ENCODE measurements around the gene SMARCE1.

The SMARCE1 gene

DNA sequence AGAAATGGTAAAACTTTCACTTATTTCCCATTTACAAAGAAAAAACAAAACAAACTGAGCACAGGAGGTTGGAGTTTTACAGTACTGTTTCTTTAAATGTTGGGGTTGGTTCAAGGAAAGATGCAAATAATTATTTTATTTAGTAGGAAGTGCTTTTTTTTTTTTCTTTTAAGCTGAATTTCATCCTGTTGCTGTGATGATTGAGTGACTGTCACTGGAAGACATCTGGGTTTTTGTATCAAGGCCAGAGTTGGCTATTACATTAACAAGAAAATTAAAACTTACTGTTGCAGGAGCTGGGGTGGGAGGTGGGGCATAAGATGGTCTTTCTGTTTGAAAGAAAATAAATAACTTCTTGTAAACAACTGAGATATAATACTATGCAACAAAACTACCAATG lies 2.3 kb downstream of the SMARCE1 start:
- DNase-seq, result no peak

DNA sequence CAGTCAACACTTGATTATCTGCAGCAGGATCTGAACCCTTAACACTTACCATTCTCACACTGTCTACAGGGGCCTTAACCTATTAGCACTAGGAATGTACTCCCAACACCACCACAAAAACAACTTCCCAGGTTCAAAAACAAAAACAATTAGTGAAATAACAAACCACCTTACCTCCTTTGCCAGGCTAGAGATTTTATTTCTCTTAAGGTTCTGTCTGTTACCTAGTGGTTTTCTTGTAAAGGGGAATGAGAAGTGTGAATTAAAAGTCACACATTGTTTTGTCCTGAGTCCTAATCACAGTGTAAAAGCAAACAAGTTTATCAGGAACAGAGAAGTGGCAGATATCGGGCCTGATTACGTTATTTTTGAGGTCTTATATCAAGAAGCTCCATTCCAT lies 9.7 kb downstream of the SMARCE1 start:
- DNase-seq, result no peak

DNA sequence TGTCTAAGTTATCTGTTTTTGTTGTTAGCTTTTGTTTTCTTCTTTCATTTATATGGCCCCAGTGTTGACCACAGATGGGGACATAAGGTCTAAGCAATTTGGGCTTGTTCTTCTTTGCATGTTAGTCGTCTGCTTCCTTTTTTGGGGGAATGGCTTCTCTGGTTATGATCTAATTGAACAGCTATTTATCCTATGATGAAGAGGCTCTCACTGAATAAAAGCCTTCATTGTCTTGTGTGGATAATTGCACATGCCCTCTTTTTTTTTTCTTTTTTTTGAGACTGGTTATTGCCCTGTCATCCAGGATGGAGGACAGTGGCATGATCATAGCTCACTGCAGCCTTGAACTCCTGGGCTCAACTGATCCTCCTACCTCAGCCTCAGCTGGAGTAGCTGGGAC lies 13.7 kb downstream of the SMARCE1 start:
- no peak for DNase-seq

DNA sequence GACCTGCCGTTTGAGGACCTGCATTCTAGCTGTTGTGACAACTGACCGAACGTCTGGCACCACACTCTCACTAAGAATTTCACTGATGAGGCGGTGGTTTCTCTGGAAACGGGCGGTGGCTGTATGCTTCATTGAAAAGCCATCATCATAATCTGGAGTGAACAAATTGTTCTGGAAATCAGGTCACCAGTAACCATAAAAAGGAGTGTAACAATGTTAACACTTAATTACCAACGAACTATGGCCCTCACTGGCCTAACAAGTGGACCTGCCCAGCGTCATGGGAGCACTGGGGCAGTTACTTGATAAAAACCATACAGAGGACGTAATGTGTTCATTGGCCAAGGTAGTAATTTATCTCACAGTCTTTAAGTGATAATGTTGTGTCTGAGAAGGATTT lies 15.4 kb downstream of the SMARCE1 start:
- DNase-seq, result no peak

DNA sequence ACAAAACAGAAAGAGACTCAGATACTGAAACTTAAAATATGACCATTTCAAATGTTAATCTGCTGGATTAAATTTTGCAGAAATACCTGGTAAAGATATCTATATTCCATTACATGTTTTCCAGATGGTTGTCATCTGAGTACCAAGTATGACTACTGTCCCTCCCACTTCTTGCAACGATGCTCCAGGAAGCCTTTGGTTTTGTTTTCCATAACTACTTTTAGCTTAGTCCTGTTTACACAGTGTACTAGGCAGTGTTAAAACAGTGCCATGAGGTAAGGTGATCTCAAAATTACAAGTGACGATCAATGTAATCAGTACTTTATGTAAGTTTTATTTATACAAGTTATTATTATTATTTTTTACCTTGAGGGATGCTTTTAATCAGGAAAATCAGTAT lies 17.8 kb downstream of the SMARCE1 start:
- no peak for DNase-seq

DNA sequence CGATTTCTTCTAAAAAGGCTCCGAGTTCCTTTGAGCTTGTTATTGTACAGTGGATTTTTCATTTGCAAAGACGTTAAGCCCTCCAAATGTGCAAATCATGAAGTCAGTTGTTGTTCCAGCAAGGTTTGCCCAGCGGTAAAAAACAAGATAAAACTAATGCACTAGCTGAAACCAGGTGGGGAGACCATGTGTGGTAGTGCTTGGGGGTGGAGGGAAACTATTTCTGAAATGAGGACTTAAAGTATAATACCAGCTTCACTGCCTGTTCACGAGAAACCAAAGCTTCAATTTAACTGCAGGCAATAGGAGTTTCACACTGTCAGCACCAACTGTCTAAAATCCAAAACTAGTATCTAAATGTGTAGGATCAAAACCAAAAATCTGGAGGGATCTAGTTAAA lies 22.3 kb downstream of the SMARCE1 start:
- no peak for DNase-seq

DNA sequence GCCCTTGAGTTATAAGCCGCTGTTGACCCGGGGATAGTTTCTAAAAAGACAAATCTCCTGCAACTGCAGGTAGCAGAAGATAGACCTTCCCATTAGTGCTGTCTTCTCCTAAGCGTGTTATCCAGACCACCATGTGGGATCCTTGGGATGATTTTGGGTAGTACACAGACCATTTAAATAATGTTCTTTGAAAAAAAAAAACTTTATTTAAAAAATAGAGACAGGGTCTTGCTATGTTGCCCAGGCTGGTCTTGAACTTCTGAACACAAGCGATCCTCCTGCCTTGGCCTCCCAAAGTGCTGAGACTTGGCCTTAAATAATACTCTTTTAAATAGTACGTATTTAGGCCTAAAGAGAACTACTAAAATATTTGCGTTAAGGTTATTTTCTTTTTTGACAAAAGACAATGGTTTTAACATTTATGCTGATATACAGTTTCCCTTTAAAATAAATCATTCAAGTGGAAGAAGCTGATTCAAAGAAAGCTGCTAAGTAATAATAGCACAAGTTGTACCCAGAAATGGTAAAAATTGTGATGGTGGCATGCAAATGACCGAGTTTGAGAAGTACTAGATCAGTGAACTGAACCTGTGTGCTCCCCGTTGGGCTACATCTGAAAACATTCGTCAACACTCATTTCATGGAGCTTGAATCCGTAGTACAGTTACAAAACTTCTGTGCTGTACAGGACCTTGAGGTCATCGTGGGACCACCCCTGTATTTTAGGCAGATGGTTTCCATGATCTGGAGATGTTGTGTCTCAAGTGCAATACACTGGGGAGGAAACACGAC lies 24.0 kb downstream of the SMARCE1 start:
- no peak for DNase-seq

DNA sequence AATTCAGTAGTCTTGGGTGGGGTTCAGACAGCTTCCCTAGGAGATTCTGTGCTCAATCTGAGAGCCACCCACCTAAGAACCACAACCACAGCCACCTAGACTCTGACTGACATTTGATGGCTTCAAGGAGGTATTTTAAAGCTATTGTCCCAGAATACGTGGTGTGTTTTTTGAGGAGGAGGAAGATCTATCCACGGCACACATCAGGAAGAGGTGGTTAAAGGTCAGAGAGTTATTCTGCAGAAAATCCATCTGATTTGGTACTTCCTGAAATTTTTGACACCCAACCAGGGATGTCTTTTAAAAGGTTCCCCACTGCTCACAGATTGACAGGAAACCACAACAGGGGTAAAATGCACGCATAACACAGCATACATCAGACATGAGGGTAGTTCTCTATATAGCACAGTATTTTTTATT lies 25.1 kb downstream of the SMARCE1 start:
- DNase-seq, result no peak

DNA sequence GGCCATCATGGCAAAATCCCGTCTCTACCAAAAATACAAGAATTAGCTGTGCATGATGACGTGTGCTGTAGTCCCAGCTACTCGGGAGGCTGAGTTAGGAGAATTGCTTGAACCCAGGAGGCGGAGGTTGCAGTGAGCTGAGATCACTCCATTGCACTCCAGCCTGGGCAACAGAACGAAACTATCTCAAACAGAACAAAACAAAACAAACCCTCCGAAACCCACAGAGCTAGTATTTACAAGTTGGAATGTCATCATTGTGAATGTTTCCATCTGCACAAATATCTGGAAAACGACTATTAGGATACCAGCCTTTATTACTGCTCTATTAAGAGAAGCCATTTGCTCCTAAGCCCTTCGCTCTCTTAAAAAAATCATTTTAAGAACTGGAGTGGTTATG lies 26.0 kb downstream of the SMARCE1 start:
- DNase-seq, result no peak

DNA sequence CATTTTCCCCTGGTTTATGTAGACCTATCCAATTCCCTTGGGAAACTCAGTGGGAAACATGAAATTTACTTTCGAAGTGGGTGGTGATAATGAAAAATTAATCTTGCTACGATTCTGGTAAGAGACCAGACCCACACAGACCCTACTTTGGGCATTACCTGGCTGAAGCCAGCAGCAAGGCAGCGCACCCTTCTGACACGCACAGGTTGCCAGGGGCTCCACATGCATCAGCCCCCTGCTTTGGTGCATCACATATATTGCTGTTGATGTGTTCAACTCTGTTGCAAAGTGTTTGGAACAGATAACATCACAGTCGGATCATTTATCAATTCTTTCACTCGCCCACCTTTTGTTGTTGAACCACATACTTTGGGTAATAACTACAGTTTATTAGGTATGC lies 26.6 kb downstream of the SMARCE1 start:
- DNase-seq, result no peak

DNA sequence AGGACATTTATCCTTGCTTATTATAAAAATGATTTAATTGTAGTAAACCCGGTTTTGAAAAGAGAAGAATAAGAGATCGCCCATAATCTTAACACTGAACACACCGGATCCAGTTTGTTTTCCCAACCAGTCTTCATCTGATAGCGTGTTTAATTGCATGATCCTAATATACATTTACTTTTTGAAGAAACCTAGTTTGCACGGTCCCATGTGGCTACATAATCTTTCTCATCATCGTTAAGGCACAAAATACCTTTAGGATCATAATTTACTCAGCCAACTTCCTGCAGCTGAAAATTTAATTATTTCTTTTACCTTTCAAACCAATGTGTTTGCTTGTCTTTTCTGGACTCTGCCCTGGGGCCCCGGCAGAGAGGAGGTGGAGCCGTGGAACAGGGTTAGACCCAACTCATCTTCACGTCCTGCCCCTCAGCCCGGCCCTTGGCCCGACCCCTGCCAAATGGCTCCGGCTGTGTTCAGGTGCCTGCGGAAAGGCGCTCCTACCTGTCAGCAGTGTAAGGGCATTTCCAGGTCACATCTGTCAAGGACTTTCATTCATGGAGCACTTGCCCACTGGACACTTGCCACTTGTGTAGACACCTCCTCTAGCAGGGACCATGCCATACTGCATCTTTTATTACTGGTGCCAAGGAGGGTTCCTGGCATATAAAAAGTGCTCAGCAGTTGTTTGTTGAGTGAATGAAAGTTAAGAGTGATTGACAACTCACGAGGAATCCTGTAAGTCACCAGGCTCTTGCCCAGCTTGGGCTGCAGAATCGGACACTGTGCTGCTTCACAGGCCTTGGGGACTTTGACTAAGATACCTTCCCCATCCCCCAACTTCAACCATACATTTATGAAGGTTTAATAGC lies 28.6 kb downstream of the SMARCE1 start:
- DNase-seq, result no peak

DNA sequence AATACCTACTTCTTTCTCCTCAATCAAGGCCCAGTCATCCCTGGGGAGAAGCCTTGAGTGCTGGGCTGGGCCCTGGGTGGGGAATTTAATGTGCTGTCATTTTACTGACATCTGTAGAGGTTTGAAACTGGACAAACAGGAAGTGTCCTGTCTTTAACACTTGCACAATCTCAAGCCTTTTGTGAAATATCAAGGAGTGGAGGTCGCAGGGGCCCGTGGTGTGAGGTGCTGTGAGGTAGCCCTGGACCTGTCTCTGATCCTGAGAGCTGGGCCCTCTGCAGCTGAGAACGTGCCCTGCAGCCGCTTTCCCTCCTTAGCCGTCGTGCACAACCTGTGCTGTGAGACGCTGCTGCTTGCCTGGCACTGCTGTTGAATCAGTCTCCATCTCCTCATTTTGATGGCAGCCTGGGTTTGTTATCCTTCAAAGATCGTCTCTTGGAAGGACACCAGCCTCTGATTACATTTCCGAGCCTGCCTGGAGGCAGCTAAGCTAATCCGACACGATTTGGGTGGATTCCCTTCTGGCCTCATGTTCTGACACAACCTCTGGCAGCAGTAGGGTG lies 29.9 kb downstream of the SMARCE1 start:
- DNase-seq, result no peak

DNA sequence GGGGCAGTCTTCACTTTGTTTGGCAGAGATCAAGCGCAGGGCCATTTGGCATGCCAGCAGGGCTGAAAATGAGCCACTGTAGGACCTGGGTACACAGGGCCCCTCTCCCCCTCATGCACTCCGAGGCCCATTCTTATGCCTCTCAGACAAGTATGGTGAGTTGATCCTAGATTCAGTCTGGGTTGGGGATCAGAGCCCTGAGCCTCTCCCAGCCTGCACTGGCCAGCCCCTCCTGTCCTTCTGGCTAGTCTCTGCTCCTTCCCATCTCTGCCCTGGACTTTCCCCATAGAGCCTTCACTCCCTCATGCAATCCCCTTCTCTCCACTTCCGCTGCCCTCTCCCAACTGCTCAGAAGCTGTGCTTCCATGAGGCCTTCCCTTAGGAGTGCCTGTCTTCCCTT lies 31.0 kb downstream of the SMARCE1 start:
- DNase-seq, result no peak

DNA sequence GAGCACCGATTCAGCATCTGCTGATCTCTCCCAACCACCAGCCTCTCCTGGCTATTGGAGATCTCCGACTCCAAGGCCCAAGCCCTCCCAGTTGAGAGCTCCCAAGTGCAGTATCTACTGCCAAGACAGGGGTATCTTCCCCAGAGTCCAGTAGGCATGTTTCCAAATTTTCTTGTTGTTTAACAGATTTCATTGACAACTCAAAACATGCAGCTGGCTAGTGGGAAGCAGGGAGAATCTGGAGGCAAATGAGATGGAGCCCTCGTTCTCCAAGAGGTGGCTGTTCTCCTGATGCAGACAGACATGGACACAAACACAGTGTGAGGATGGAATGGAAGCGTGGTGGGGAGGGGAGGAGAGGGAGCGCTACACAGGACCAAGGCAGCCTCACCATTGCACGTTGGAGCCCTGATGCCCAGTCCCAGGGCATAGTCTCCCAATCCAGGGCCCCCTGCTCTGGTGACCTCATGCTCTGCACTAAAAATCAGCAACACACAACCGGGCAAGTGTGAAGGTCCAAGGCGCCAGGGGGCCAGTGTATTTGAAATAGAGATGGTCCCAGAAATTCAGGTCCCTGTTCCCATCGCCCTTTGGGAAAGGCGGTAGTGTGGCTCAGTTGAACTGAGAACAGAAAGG lies 31.7 kb downstream of the SMARCE1 start:
- DNase-seq, result no peak

DNA sequence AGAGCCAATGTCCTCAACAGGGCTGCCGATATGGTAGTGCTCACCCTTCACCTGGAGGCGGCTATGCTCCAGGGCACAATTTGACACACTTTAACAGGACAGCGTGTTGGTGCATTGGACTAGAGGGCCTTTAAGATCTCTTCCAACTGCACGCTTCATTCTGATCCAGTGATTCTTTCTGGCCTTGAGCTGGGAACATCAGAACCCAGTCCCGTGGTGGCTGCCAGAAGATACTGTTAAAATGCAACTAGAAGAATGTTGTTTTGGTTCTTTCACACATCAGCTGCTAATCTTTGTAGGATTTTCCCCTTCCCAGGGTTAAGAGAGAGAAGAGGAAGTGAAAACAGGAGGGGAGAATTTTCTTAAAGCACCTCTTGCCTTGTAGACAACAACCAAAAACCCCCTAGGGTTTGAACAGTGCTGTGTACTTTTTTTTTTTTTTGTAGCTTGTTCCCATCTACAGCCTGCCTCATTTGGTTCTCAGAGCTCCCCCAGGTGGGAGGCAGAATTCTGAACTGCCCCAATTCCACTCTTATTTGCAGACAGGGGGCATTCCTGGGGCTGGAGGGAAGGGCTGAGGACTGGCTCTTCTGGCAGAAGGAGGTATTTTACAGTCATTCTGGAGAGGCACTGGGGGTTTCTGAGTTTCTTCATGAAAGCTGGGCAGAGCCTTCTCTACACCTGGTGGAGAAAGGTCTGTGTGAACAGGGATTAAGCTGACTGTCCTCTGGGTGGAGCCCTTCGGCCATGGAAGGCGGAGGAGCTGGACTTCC lies 32.4 kb downstream of the SMARCE1 start:
- DNase-seq, result no peak

DNA sequence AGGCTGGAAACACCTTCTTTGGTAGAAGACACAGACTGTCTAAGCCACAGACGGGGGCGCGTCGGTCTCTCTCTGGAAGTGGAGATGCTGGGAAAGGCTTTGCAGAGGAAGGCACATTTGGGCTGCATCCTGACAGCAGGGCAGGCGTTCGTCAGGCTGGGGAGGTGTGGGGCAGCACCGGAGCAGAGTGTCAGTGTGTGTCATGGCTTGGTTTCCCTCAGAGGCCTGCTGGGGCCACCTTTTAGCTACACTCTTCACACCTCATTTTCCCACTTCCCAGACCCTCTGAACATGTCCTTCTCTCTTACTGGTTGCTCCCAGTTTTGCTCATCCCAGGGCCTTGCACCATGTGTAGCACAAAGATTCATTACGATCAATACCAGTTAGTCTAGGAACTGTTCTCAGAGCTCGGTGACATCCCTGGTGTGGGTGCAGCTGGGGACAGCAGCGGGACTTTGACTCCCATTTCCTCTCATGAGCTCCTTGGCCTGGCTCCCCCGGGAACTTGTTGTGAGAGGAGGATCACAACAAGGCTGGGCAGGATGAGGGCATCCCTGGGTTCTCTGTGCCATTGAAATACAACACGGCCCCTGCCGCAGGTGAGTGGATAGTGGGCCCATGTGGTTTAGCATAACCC lies 33.1 kb downstream of the SMARCE1 start:
- no peak for DNase-seq

DNA sequence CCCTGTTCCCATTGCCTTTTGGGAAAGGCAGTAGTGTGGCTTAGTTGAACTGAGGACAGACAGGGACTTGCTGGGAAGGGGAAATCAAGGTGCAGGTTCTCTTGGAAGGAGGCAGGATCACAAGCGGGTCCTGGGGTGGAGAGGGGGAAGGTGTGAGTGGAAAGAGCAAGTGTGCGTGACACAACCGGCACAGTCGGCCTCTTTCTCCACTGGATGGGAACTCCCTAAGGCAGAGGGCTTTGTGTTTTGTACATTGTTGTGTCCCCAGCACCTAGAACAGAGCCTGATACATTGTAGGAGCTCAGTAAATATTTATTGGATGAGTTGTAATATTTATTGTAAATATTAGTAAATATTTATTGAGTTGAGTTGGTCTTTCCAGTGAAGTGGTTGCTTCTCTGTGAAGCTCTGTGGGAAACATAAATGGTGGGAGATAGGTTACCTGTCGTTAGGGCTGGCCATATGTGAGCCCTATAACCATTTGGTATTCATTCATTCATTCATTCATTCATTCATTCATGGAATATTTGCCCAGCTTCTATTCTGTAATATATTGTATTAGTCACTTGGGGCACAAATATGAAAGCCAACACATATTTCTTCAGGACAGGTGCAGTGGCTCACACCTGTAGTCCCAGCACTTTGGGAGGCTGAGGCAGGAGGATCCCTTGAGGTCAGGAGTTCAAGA lies 34.0 kb downstream of the SMARCE1 start:
- DNase-seq, result no peak

DNA sequence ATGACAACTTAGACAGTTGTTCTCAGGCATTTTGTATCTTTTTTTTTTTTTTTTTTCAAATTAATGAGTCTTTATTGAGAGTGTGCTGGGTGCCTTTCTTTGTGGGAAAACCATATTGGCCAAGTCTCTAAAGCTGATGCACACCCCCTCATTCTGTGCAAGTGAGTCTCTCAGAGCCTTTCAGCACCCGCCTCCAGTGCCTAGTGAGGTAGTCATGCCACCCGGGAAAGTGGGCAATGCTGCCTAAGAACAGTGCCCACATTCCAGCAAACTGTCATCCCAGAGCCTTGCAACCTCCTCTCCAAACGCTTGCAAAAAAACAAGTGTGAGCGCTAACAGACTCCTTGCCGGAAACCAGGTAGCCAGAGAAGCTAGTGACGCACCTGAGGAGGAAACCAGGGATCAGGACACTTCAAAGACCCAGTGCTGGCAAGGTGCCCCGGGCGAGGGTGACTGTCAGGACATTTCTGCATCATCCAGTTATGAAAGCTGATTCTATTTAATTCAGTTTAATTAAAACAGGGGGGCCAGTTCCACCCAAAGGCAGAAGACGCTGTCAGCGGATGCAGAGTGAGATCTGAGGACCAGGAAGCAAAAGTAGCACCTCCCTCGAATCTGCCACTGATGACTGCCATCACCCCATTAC lies 34.9 kb downstream of the SMARCE1 start:
- no peak for DNase-seq

DNA sequence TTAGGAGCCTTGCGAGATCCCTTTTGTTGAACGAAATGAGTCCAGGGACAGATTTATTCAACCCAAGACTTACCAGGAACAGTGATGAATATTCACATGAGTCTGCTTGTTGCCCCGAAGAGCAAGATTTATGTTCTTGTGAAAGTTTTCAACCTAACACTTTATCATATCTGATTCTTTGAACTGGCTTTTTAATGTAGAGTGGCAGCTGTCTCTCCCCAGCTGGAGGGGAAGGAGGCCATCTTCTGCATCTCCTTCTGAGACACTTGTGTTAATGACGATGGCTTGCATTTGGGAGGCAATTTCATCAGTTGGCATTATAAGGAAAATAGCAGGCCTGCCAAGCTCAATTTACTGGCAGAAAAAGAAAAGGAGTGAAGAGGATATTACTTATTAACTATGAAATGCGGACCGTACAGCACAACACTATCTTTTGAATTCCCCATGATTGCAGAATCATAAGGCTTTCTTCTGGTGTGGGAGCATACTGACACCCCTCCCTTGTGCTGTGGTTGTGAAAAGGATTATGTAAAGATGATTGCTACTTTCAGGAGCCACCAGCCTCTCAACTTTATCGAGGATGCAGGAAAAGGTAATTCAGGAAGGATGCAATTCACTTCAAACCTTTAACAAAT lies 35.7 kb downstream of the SMARCE1 start:
- DNase-seq, result no peak

DNA sequence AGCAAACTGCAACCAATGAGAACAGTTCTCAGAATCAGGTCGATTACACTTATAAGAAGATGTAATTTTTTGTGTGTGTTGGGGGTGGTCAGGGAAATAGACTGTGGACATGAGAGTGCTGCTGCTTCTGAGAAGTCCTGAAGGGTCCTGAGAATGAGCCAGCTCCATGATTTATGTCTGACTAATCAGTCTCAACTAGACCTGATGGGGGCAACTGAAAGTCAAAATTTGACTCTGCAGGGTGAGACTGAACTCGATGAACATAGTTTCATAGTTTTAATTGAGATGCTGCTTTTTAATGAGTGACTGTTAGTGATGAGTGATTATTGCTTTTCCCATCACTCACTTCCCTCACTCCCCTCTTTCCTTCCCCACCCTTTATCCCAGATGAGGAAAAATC lies 37.3 kb downstream of the SMARCE1 start:
- DNase-seq, result no peak

Measured in NCI-H1436 treated with DMSO at 0.1 percent for 48 hours (cell line).